ENCODE data around the gene GLT8D1.
"Not testable (repeated sequence)": the region's sequence is repeated elsewhere in the genome, so short reads cannot be mapped to it uniquely, and the experiment has no call there.

Gene GLT8D1

GRCh38 chr3:52679199-52679538 is 26.4 kb downstream of the GLT8D1 start:
- no peak for DNase-seq

GRCh38 chr3:52678265-52679198 is 27.1 kb downstream of the GLT8D1 start:
- DNase-seq, result no peak

GRCh38 chr3:52676201-52676600 is 29.4 kb downstream of the GLT8D1 start:
- not testable (repeated sequence) for DNase-seq

- DNase-seq, result peak; percentile 56
Observed at GRCh38 chr3:52671676-52672075, 33.9 kb downstream of the GLT8D1 start.

GRCh38 chr3:52670621-52671521 is 34.7 kb downstream of the GLT8D1 start:
- peak; percentile 95 for DNase-seq

GRCh38 chr3:52663098-52663497 is 42.5 kb downstream of the GLT8D1 start:
- peak; percentile 15 for DNase-seq

GRCh38 chr3:52660046-52660445 is 45.5 kb downstream of the GLT8D1 start:
- DNase-seq, result no peak

GRCh38 chr3:52655895-52656294 is 49.7 kb downstream of the GLT8D1 start:
- DNase-seq, result no peak

- no peak for DNase-seq
Observed at GRCh38 chr3:52651592-52651991, 54.0 kb downstream of the GLT8D1 start.

- DNase-seq, result peak; percentile 22
Observed at GRCh38 chr3:52650439-52650838, 55.2 kb downstream of the GLT8D1 start.

- DNase-seq, result no peak
Observed at GRCh38 chr3:52649461-52650210, 56.0 kb downstream of the GLT8D1 start.

GRCh38 chr3:52645549-52645948 is 60.0 kb downstream of the GLT8D1 start:
- DNase-seq, result no peak
